ENCODE measurements around the gene TSPAN31.
"Not testable (repeated sequence)": the region's sequence is repeated elsewhere in the genome, so short reads cannot be mapped to it uniquely, and the experiment has no call there.

TSPAN31 gene, protein sequence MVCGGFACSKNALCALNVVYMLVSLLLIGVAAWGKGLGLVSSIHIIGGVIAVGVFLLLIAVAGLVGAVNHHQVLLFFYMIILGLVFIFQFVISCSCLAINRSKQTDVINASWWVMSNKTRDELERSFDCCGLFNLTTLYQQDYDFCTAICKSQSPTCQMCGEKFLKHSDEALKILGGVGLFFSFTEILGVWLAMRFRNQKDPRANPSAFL

DNA sequence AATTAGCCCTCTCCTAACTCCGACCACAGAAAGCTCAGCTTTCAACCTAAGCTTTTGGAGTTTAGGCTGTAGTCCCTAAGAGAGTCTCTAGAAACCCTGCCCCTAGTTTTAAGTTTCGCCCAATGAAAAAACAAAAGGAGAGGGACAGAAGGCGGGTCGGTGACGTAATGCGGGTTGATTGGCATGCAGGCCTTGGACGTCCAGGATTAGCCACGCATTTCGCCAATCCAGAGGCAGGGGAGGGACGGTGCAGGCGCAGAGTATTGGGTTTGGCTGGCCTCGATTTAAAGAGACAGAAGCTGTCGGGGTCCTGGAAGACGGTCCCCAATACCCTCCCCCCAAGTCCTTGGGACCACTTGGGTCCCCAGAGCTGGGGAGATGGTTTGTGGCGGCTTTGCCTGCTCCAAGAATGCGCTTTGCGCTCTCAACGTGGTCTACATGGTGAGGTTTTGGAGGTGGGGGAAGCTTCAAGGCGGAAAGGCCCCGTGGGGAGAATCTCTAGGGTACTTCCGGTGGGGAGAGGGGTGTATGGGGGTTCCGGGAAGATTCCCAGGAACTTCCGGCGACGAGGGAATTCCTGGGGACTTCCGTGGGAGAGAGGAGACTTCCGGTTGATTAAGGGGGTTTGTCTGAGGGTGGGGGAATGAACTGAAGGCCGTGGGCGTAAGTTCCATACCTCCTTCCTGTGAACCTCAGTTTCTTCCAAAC, at the start of gene TSPAN31:
Gene TSPAN31, plus strand, starts transcription at position 263 of the 708 bp plus-strand sequence. Its CDS starts 116 bp downstream, at position 379.
- DNase-seq = peak; percentile 81

DNA sequence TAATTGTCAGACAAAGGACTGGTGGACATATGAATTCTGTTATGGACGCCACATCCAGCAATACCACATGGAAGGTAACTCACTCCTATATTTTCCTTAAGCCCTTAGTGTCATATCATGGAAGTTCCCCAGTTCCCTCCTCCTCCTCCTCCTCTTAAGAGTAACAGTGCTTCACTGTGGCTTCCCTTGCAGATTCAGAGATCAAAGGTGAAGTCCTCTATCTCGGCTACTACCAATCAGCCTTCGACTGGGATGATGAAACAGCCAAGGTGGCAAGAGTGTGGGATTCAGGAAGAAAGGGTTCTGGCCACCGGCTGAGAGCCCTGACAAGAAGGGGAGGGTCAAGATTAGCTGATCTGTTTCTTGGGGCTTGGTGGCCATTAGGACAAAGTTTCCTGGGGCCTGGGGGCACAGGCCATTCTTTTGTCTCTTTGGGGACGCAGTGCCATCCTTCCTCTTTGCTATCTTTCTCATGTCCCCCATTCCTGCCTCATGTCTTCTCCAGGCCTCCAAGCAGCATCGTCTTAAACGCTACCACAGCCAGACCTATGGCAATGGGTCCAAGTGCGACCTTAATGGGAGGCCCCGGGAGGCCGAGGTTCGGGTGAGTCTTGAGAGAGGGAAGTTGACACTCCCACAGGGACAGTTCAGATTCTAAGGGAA, 48.9 kb upstream of the TSPAN31 start:
- DNase-seq = no peak

DNA sequence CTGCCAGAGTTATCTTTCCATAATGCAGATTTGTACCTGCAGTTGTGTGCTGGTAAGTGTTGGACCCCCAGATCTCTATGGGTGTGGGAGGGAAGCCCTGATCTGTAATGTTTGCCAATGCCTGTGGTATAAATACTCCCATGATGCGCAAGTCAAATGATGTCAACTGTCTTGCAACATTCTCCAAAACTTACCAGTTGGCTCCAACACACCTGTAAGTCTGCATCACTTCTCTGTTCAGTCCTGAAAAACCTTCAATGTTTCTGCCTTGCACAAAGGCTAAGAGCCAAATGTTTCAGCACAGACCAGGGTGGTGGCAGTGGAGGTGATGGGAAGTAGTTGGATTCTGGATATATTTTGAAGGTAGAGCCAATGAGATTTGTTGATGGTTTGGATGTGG, 47.8 kb upstream of the TSPAN31 start:
- no peak for DNase-seq

DNA sequence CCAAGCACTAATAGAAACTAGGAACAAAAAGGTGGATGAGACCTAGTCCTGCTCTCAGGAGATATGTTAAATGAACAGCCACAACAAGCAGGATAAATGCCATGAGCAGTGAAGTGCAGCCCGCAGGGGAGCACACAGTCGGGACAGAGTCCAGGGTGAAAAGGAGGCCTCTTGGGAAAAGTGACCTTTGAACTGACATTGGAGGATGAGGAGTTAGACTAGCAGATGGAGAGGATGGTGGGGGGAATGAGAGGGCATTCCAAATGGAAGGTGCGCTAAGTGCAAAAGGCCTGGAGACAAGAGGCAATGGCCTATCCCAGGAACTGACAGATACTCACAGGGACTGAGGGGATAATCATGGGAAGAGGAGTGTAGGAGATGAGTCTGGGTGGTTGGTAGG, 46.4 kb upstream of the TSPAN31 start:
- DNase-seq = no peak

DNA sequence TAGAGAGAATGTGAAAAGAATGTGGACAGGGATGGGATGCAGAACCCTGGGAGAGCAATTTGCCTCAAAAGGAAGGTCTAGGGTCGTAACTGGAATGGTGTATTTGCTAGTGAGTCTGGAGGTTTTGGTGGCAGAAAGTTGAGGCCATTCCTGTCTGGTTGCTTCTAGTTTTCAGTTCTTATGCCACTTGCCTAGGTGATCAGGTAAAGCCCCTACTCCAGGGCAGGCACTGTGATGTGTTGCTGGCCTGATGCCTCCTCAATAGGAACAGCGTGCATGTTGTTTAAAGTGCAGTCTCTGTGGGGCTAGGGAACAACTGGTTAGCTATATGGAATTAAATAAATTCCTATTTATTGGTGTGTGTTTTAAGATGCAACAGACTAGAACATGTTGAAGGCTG, 44.5 kb upstream of the TSPAN31 start:
- no peak for DNase-seq

DNA sequence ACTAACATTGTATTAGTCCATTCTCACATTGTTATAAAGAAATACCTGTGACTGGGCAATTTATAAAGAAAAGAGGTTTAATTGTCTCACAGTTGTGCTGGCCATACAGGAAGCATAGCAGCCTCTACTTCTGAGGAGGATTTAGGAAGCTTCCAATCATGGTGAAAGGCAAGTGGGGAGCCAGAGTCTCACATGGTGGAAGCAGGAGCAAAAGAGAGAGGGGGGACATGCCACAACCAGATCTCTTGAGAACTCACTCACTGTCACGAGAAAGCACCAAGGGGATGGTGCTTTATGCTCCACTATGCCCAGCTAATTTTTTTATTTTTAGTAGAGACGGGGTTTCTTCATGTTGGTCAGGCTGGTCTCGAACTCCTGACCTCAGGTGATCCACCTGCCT, 37.6 kb upstream of the TSPAN31 start:
- no peak for DNase-seq

DNA sequence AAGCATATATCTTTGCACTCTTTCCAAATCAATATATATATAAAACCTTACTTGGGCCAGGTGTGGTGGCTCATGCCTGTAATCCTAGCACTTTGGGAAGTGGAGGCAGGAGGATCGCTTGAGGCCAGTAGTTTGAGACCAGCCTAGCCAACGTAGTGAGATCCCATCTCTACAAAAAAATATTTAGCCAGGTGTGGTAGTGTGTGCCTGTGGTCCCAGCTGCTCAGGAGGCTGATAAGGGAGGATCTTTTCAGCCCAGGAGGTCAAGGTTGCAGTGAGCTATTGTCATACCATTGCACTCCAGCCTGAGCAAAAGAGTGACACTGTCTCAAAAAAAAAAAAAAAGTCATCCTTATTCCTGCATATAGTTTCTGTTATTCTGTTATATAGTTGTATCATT, 36.5 kb upstream of the TSPAN31 start:
- DNase-seq = no peak

DNA sequence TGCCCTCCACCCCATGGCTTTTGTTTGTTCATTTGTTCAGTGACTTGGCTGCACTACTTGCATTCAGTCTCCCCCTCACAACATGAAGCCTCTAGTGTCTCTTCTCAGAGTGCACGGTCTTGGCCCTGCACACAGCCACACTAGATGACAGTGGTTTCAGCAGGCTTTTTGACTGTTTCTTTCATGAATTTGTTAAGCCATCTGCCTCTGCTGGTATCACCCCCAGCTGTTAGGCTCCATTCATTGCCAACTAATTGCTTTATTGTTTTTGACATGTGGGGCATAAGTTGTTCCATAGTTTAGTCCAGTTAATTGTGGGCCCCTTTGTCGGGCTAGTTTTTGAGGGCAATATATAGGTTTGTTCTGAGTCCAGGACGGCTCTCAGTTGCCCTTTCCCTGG, 32.1 kb upstream of the TSPAN31 start:
- DNase-seq = no peak

DNA sequence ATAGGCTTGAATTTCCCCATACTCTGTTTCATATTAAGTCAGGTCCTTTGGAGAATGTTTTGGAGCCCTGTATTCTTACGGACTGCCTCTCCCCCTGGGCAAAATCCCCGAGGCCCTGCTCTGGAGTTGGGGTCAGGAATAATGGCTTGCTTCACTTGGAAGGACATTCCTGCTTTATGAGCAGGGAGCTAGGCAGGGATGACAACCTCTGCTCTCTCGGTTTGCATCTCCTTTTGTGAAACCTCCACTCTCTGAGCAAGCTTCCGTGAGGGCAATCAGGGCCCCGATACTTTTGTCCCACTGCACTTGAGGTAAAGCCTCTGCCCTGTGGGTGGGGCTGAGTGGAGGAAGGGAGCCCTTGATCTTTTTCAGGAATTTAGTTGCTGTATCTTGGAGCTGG, 31.6 kb upstream of the TSPAN31 start:
- no peak for DNase-seq

DNA sequence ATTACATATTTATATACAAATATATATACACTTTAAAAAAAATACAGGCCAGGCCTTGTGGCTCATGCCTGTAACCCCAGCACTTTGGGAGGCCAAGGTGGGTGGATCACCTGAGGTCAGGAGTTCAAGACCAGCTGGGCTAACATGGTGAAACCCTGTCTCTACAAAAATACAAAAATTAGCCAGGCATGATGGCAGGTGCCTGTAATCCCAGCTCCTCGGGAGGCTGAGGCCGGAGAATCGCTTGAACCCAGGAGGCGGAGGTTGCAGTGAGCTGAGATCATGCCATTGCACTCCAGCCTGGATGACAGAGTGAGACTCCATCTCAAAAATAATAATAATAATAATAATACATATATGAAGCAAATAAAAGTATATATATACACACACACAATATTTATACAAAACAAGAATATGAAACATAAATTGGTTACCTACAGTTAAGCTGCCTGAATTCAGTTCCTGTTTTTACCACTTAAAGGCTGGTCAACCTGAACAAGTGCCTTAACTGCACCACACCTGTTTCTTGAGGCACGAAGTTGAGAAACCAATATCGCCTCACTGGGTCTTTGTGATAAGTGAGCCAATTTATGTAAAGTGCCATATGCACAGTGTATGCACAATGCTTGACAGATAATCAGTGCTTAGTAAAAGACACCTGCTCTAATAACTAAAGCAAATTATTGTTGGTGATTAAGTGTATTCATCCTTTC, 29.6 kb upstream of the TSPAN31 start:
- not testable (repeated sequence) for DNase-seq

DNA sequence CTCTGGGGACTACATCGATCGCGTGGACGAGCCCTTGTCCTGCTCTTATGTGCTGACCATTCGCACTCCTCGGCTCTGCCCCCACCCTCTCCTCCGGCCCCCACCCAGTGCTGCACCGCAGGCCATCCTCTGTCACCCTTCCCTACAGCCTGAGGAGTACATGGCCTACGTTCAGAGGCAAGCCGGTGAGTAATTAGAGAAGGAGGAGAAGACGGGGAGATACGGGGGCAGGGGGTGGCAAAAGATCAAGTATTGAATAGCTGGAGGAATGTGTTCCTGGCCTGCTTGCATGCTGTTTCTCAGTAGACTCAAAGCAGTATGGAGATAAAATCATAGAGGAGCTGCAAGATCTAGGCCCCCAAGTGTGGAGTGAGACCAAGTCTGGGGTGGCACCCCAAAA, 29.1 kb upstream of the TSPAN31 start:
- no peak for DNase-seq

DNA sequence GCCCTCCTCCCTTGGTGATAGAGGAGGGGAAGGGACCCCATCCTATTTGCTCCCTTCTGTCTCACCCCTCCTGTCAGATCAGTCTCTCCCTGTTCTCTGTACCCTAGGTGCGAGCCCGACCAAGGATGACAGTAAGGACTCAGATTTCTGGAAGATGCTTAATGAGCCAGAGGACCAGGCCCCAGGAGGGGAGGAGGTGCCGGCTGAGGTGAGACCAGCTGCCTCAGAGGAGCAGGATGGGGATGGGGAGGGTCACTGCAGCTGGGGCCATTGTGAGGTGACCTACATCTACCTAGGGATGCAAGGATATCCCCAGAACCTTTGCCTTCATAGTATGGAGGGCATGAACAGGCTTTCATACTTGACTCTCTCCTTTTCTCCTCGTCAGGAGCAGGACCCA, 28.5 kb upstream of the TSPAN31 start:
- DNase-seq = no peak

DNA sequence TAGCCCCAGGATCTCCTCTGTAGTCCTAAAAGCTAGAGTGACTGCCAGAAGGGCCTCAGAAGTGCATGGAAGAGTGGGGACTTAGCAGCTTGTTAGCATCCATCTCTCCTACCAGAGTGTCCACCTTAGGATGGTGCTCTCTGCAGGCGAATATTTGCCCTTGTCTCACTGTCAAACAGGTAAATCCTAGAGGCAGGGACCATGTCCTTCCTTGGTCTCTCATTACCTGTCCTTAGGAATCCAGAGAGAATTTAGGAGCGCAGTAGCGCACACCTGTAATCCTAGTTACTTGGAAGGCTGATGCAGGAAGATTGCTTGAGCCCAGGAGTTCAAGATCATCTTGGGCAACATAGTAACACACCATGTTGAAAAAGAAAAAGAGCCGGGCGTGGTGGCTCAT, 27.7 kb upstream of the TSPAN31 start:
- no peak for DNase-seq

DNA sequence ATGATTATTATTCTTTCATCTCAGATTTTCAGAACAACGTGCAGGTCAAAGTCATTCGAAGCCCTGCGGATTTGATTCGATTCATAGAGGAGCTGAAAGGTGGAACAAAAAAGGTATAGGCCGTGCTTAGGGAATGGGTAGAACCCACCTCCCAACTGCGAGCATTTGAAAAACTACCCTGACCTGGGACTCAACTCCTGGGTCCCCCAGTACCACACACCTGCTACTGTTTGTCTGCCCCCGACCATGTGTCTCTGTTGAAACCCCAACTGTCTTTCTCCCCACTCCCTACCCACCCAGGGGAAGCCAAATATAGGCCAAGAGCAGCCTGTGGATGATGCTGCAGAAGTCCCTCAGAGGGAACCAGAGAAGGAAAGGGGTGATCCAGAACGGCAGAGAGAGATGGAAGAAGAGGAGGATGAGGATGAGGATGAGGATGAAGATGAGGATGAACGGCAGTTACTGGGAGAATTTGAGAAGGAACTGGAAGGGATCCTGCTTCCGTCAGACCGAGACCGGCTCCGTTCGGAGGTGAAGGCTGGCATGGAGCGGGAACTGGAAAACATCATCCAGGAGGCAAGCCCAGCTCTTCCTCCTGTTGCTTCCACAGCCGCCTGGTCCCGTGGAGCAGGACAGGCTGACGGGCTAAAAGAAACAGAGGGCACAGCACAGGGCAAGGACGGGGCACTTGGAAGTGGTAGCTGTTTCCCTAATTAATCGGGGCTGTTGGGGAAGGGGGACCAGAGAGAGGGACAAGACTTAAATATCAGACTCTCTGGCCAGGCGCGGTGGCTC, 26.8 kb upstream of the TSPAN31 start:
- no peak for DNase-seq

DNA sequence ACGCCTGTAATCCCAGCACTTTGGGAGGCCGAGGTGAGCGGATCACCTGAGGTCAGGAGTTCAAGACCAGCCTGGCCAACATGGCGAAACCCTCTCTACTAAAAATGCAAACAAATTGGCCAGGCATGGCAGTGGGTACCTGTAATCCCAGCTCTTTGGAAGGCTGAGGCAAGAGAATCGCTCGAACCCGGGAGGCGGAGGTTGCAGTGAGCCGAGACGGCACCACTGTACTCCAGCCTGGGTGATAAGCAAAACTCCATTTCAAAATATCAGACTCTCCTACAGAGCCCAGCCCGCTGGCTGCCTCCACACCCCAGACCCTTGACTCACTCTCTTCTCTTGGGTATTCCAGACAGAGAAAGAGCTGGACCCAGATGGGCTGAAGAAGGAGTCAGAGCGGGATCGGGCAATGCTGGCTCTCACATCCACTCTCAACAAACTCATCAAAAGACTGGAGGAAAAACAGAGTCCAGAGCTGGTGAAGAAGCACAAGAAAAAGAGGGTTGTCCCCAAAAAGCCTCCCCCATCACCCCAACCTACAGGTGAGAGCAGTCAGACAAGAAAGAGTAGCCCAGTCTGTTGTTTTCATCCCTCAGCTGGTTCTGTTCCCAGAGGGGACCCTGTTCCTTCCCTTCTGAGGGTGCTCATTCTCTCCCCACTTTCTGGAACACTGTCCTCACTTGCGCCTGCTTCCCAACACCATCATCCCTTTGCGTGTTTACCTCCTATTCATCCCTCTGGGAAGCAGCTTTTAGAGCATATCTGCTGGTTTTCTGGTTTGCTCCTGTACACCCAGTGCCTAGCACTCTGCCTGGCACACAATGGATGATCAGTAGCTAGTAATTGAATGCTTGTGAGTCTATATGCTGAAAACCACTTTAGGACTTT, 26.0 kb upstream of the TSPAN31 start:
- DNase-seq = no peak

DNA sequence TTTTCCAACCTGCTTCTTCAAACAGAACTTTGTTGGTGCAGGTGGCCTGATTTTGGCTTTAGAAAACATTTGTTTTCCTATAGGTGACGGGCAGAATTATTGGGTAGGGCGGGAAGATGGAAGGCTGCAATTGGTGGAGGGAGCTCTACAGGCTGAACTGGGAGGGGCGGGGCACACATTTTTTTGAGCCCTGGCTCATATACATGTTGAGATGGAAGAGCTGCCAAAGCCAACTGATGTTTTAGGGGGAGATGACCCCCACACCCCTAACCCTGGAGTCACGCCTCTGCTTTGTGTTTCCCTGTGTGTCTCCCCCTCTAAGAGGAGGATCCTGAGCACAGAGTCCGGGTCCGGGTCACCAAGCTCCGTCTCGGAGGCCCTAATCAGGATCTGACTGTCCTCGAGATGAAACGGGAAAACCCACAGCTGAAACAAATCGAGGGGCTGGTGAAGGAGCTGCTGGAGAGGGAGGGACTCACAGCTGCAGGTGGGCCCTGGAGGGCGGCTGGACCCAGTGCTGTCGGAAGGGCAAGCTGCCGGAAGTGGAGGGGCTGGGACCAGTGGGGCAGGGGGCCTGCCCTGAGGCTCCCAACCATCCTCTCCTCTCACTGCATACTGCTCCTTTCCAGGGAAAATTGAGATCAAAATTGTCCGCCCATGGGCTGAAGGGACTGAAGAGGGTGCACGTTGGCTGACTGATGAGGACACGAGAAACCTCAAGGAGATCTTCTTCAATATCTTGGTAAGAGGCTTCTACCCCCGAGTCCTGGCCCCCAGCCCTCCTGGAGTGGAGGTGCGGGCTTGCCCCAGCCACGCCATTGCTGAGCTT, 24.8 kb upstream of the TSPAN31 start:
- DNase-seq = no peak

DNA sequence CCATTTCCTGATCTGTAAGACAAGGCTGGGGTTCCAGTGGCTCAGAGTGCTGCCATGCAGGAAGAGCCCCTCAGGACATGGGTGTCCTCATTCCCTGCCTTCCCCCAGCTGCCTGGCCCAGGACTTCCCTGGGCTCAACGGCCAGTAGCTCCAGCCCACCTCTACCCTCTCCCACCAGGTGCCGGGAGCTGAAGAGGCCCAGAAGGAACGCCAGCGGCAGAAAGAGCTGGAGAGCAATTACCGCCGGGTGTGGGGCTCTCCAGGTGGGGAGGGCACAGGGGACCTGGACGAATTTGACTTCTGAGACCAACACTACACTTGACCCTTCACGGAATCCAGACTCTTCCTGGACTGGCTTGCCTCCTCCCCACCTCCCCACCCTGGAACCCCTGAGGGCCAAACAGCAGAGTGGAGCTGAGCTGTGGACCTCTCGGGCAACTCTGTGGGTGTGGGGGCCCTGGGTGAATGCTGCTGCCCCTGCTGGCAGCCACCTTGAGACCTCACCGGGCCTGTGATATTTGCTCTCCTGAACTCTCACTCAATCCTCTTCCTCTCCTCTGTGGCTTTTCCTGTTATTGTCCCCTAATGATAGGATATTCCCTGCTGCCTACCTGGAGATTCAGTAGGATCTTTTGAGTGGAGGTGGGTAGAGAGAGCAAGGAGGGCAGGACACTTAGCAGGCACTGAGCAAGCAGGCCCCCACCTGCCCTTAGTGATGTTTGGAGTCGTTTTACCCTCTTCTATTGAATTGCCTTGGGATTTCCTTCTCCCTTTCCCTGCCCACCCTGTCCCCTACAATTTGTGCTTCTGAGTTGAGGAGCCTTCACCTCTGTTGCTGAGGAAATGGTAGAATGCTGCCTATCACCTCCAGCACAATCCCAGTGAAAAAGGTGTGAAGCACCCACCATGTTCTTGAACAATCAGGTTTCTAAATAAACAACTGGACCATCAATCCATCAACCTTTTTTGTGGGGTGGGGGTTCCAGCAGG, 23.9 kb upstream of the TSPAN31 start:
- peak; percentile 5 for DNase-seq

DNA sequence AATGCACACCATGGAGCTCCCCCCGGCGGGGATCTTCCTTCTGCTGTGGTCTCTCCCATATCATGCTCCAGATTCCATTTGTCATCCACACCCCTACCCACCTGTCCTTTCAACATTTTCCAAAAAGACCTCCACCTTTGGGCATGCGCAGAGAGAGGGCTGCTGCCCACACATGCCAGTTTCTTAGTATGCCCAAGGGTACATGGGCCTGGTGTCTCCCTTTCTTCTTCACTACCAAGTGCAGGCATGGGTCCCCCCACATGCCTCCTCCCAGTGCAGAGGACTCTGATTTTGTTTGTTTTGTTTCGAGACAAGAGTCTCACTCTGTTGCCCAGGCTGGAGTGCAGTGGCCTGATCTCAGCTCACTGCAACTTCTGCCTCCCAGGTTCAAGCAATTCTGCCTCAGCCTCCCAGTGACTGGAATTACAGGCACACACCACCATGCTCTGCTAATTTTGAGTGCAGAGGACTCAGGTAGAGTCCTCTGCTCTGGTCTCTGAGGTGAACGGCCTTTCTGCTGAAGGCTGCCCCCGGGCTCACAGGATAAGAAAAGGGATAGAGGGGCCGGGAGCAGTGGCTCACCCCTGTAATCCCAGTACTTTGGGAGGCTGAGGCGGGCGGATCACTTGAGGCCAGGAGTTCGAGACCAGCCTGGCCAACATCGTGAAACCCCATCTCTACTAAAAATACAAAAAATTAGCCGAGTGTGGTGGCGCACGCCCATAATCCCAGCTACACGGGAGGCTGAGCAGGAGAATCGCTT, 22.8 kb upstream of the TSPAN31 start:
- not testable (repeated sequence) for DNase-seq
